ENCODE data around the gene PTMA. TPM values are rescaled to one million over a fixed set of nuclear protein-coding genes. Genes with fewer than 3 reads are reported as not detected.

The PTMA gene
- total and polyA plus RNA-seq, 2 of the 4 experiments (the other 2 are of a cell fraction): 380 to 742 TPM

- TF ChIP-seq CHD1 (IDR thresholded peaks at IDR 0.05; ENCODE audit: low read depth, low read length): no peak
- TF ChIP-seq RFX5 (IDR thresholded peaks at IDR 0.05; ENCODE audit: low read depth, low read length): no peak
Measured at GRCh38 chr2:231720987-231721966, 13.0 kb downstream of the PTMA start (continued).

- H4K91ac ChIP-seq (ENCODE audit: insufficient read depth, low read depth, low read length): no peak overlapping the region
- ATAC-seq (ENCODE audit: low read depth) (no peak), DNase-seq (no peak)
- H3K18ac ChIP-seq (ENCODE audit: low read depth, low read length): no peak overlapping the region
- no peaks in the 10 kb centered on the region for H3K27me3 ChIP-seq (ENCODE audit: control insufficient read depth, insufficient read depth, low read length)
- no peaks in the 10 kb centered on the region for H4K20me1 ChIP-seq (ENCODE audit: insufficient read depth, low read length)
- WGBS, 2 experiments (ENCODE audit: extremely low coverage in 2 of 2, insufficient read length in 1 of 2): no CpG with 5 or more reads among the region's 8 CpGs
- no peak overlapping the region for H2AK9ac ChIP-seq (replicated peaks; ENCODE audit: low read depth, low read length, poor library complexity)
- H3K79me1 ChIP-seq (ENCODE audit: low read depth in 1 of 2, low read length in 2 of 2): no peaks in the 10 kb centered on the region
- no peak overlapping the region for H3K27ac ChIP-seq (ENCODE audit: insufficient read depth, low read length)
- intact Hi-C loops (cut with micrococcal nuclease): no loop called here
- no peak overlapping the region for H2AFZ ChIP-seq (replicated peaks; ENCODE audit: low read length, poor library complexity)
- no peak overlapping the region for H2AK5ac ChIP-seq (ENCODE audit: low read depth, low read length)
- no peak overlapping the region for H3K9ac ChIP-seq (ENCODE audit: low read depth, low read length)
- BruUV-seq (replicated peaks): no TSS peak
- CTCF ChIA-PET: no interaction called here
- H3K14ac ChIP-seq (replicated peaks; ENCODE audit: low read depth, low read length): no peak overlapping the region
- dilution Hi-C loops (cut with HindIII; ENCODE audit: low sequenced_read_pairs, unreplicated experiment): no loop called here
- H2BK20ac ChIP-seq (ENCODE audit: low read depth, low read length): no peak overlapping the region
- no peak overlapping the region for H3K4me3 ChIP-seq (ENCODE audit: insufficient read depth, low read depth, low read length)
- H3K23ac ChIP-seq (ENCODE audit: low read depth, low read length): no peak overlapping the region
- no peak overlapping the region for H3K4me2 ChIP-seq (ENCODE audit: low read depth, low read length)
- H3K9me3 ChIP-seq (ENCODE audit: control insufficient read depth, insufficient read depth, low read length): no peaks in the 10 kb centered on the region
- in situ Hi-C loops (cut with MboI; ENCODE audit: low sequenced_read_pairs): no loop called here
- POLR2A ChIA-PET (ENCODE audit: unreplicated experiment): no interaction called here
- no peak overlapping the region for H3K56ac ChIP-seq (ENCODE audit: extremely low read depth, insufficient read depth, low read length)
- no peaks in the 10 kb centered on the region for H3K36me3 ChIP-seq (ENCODE audit: control insufficient read depth, insufficient read depth, low read length)
- no peak overlapping the region for H3K4ac ChIP-seq (ENCODE audit: low read depth, low read length)
- H3K4me1 ChIP-seq (ENCODE audit: control insufficient read depth, insufficient read depth, low read length): 0 out of 2 replicates have a peak, but pooled peaks cover 2% of the 10 kb centered on the region
- H2BK15ac ChIP-seq (ENCODE audit: low read depth, low read length): no peak overlapping the region
- H4K8ac ChIP-seq (ENCODE audit: low read depth in 2 of 2, low read length in 2 of 2): no peak overlapping the region
- no peak overlapping the region for H2BK5ac ChIP-seq (ENCODE audit: low read depth, low read length, poor library complexity, severe bottlenecking)
- H4K5ac ChIP-seq (ENCODE audit: low read depth, low read length): no peak overlapping the region
- no peak overlapping the region for H2BK120ac ChIP-seq (ENCODE audit: low read depth, low read length)
- 0 out of 2 replicates have a peak, but pooled peaks cover 3% of the 10 kb centered on the region for H3K9me1 ChIP-seq (ENCODE audit: insufficient read depth, low read length)
- TF ChIP-seq RAD21 (IDR thresholded peaks at IDR 0.05; ENCODE audit: low read length) (no peak), POLR2A (IDR thresholded peaks at IDR 0.05; ENCODE audit: low read depth, low read length) (no peak), USF2 (IDR thresholded peaks at IDR 0.05; ENCODE audit: low read depth, low read length) (no peak), FOS (IDR thresholded peaks at IDR 0.05; ENCODE audit: low read depth, low read length) (no peak), MAZ (IDR thresholded peaks at IDR 0.05; ENCODE audit: borderline replicate concordance, low read depth, low read length) (no peak), SMC3 (IDR thresholded peaks at IDR 0.05; ENCODE audit: low read depth, low read length) (no peak), MXI1 (IDR thresholded peaks at IDR 0.05; ENCODE audit: borderline replicate concordance, low read depth, low read length) (no peak), CHD1 (IDR thresholded peaks at IDR 0.05; ENCODE audit: low read depth, low read length) (no peak), CTCF (conservative IDR thresholded peaks at IDR 0.05; ENCODE audit: low read depth, low read length) (no peak), BHLHE40 (IDR thresholded peaks at IDR 0.05; ENCODE audit: low read depth, low read length) (no peak)
Measured at GRCh38 chr2:231722721-231723307, 14.5 kb downstream of the PTMA start.

Measured in IMR-90 (cell line).